K562 (cell line): ENCODE measurements around the gene SMIM7. TPM values are rescaled to one million over a fixed set of nuclear protein-coding genes. Genes with fewer than 3 reads are reported as not detected.
A peak's percentile ranks its signal among the peaks of the same experiment; 100 is the strongest.

Experiments
- ATF1 ChIP-seq, 2 experiments: fragments of 450-650 bp in 1 of 2; IDR thresholded peaks; 2 replicates each; pipeline ENCODE4 v1.6.1; 2016; ENCODE audit warnings: missing compliant biosample characterization in 1 of 2, missing genetic modification characterization in 1 of 2
- DPF2 ChIP-seq: fragments of 450-650 bp; IDR thresholded peaks from 2 replicates; pipeline ENCODE4 v1.6.1; 2016
- HNRNPLL ChIP-seq: fragments of 200-400 bp; formaldehyde crosslinking; IDR thresholded peaks from 2 replicates; pipeline ENCODE4 v1.6.1; 2017; ENCODE audit warnings: low read length, low read depth, mild to moderate bottlenecking; ENCODE audit not compliant: poor library complexity, severe bottlenecking
- KAT8 ChIP-seq: fragments of 450-650 bp; IDR thresholded peaks from 2 replicates; pipeline ENCODE4 v1.6.1; 2016; ENCODE audit warnings: low read depth, mild to moderate bottlenecking
- RBFOX2 ChIP-seq: fragments of 200-400 bp; formaldehyde crosslinking; IDR thresholded peaks from 2 replicates; pipeline ENCODE4 v1.6.1; 2017; ENCODE audit warnings: low read depth, mild to moderate bottlenecking, low read length, moderate library complexity
- TCFL5 ChIP-seq: fragments of 250-450 bp; sonication (Bioruptor Pico); conservative IDR thresholded peaks from 2 replicates; pipeline ENCODE4 v1.6.1; 2021; ENCODE audit warnings: mild to moderate bottlenecking, moderate library complexity, matching md5 sums
- ZBTB1 ChIP-seq: sonication (generic); formaldehyde crosslinking; IDR thresholded peaks from 2 replicates; pipeline ENCODE4 v1.8.1; 2023; ENCODE audit warnings: missing genetic modification reagents, low read depth, mild to moderate bottlenecking, borderline replicate concordance
- ZNF239 ChIP-seq: fragments of 250-450 bp; sonication (Bioruptor Pico); IDR thresholded peaks from 2 replicates; pipeline ENCODE4 v1.4.0; 2020; ENCODE audit warnings: mild to moderate bottlenecking
- ZNF589 ChIP-seq: fragments of 200-800 bp; sonication (Bioruptor generic); IDR thresholded peaks from 2 replicates; pipeline ENCODE4 v1.6.1; 2016; ENCODE audit warnings: low read depth, missing genetic modification characterization, missing compliant biosample characterization
- polyA plus RNA-seq, 8 experiments: library from polyadenylated mRNA; depleted of rRNA in 4 of 8; stranded (reverse) in 5 of 8; unstranded in 3 of 8; fragments of >200 nt; fragmentation: Nextera tagmentation in 2 of 8; fragmentation: Illumina TruSeq in 1 of 8; extraction: Ambion mirVana in 2 of 8; extraction: Trizol in 1 of 8; gene quantifications; 2 replicates each; pipeline versions ENCODE4 v1.2.1 to v1.2.3, GENCODE V29; 2011 to 2014; ENCODE audit warnings: inconsistent platforms in 1 of 8, missing spikeins in 1 of 8
- total RNA-seq, 7 experiments: library from RNA; depleted of rRNA in 6 of 7; stranded (reverse); fragments of >200 nt in 6 of 7; fragmentation: Illumina TruSeq in 2 of 7; extraction: Trizol in 2 of 7; gene quantifications; 2 replicates each; pipeline versions ENCODE4 v1.2.1 to v1.2.3, GENCODE V29; 2011 to 2021; ENCODE audit warnings: low replicate concordance in 1 of 7
- TF ChIP-seq, protein P1 (sequence below), 2 experiments: fragments of 450-650 bp; formaldehyde crosslinking in 1 of 2; IDR thresholded peaks; 2 replicates each; pipeline versions ENCODE4 v1.4.0 to v1.6.1; 2014 to 2020; ENCODE audit warnings: mild to moderate bottlenecking in 2 of 2, borderline replicate concordance in 1 of 2, low read depth in 1 of 2
- TF ChIP-seq, protein P2 (sequence below): fragments of 450-650 bp; IDR thresholded peaks from 2 replicates; pipeline ENCODE4 v1.6.1; 2018; ENCODE audit not compliant: partially characterized antibody
- TF ChIP-seq, protein P3 (sequence below): sonication (generic); formaldehyde crosslinking; IDR thresholded peaks from 2 replicates; pipeline ENCODE4 v1.9.0; 2022; ENCODE audit warnings: mild to moderate bottlenecking, missing genetic modification reagents

SMIM7 gene
- total and polyA plus RNA-seq, 9 of the 15 experiments (the other 6 are each of a cell fraction or from before 2014, with no cell fraction given): 55.3 to 265 (median 107) TPM

DNA sequence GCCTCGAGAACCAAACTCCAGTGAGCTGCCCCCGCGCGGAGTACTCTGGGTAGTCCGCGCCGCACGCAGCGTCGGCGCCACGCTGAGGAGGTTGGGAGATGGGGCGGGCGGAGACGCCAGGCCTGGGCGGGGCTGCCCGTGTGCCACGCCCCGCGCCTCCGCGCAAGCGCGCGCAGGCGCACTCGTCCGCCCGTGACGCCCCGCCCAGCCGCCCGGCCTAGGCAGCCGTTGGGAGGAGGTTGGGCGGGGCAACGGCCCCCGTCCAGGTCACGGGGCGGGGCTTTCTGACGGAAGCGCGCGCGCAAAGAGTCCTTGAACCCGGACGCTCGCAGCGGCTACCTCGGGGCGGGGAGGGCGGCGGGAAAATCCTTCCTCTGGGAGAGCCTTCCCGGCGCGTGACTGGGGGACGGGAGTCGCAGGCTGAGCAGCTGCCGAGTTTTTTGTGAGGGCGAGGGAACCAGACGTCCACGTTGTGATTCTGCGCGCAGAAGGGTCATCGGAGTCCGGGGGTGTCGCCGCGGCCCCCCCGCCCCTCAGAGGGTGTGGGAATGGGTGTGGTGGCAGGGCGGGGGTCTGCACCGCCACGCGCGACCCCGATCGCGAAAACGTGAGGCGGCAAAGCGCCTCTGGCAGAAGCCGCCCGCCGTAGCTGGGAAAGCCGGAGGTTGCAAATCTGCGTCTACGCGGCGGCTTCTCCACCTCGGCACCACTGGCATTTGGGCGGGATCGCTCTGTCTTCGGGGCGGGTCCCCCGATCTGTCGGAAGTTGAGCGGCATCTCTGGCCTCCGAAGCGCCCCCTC is 31.6 kb downstream of the SMIM7 start, which contains the start of gene MED26 (continued):
- TF ChIP-seq ATF1 (CRISPR knock-in tag; IDR thresholded peaks at IDR 0.05) (0 out of 2 replicates have a peak, but pooled peaks have one; percentile 28), ATF1 (tag; IDR thresholded peaks at IDR 0.05) (peak; percentile 83), RBFOX2 (peak; percentile 91), ZBTB1 (CRISPR knock-in tag) (no peak), DPF2 (peak; percentile 63), HNRNPLL (peak; percentile 33), ZNF589 (CRISPR knock-in tag) (no peak), TCFL5 (CRISPR knock-in tag) (no peak), ZNF239 (CRISPR knock-in tag) (no peak), KAT8 (no peak)
- TF ChIP-seq, protein P1, sequence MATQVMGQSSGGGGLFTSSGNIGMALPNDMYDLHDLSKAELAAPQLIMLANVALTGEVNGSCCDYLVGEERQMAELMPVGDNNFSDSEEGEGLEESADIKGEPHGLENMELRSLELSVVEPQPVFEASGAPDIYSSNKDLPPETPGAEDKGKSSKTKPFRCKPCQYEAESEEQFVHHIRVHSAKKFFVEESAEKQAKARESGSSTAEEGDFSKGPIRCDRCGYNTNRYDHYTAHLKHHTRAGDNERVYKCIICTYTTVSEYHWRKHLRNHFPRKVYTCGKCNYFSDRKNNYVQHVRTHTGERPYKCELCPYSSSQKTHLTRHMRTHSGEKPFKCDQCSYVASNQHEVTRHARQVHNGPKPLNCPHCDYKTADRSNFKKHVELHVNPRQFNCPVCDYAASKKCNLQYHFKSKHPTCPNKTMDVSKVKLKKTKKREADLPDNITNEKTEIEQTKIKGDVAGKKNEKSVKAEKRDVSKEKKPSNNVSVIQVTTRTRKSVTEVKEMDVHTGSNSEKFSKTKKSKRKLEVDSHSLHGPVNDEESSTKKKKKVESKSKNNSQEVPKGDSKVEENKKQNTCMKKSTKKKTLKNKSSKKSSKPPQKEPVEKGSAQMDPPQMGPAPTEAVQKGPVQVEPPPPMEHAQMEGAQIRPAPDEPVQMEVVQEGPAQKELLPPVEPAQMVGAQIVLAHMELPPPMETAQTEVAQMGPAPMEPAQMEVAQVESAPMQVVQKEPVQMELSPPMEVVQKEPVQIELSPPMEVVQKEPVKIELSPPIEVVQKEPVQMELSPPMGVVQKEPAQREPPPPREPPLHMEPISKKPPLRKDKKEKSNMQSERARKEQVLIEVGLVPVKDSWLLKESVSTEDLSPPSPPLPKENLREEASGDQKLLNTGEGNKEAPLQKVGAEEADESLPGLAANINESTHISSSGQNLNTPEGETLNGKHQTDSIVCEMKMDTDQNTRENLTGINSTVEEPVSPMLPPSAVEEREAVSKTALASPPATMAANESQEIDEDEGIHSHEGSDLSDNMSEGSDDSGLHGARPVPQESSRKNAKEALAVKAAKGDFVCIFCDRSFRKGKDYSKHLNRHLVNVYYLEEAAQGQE (IDR thresholded peaks at IDR 0.05; ENCODE audit: borderline replicate concordance): no peak
- TF ChIP-seq, protein P1 (CRISPR knock-in tag; IDR thresholded peaks at IDR 0.05; ENCODE audit: low read depth): peak; percentile 52; the same call in 1 of the 2 replicates
- TF ChIP-seq, protein P2, sequence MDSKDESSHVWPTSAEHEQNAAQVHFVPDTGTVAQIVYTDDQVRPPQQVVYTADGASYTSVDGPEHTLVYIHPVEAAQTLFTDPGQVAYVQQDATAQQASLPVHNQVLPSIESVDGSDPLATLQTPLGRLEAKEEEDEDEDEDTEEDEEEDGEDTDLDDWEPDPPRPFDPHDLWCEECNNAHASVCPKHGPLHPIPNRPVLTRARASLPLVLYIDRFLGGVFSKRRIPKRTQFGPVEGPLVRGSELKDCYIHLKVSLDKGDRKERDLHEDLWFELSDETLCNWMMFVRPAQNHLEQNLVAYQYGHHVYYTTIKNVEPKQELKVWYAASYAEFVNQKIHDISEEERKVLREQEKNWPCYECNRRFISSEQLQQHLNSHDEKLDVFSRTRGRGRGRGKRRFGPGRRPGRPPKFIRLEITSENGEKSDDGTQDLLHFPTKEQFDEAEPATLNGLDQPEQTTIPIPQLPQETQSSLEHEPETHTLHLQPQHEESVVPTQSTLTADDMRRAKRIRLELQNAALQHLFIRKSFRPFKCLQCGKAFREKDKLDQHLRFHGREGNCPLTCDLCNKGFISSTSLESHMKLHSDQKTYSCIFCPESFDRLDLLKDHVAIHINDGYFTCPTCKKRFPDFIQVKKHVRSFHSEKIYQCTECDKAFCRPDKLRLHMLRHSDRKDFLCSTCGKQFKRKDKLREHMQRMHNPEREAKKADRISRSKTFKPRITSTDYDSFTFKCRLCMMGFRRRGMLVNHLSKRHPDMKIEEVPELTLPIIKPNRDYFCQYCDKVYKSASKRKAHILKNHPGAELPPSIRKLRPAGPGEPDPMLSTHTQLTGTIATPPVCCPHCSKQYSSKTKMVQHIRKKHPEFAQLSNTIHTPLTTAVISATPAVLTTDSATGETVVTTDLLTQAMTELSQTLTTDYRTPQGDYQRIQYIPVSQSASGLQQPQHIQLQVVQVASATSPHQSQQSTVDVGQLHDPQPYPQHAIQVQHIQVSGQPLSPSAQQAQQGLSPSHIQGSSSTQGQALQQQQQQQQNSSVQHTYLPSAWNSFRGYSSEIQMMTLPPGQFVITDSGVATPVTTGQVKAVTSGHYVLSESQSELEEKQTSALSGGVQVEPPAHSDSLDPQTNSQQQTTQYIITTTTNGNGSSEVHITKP: peak; percentile 97
- TF ChIP-seq, protein P3, sequence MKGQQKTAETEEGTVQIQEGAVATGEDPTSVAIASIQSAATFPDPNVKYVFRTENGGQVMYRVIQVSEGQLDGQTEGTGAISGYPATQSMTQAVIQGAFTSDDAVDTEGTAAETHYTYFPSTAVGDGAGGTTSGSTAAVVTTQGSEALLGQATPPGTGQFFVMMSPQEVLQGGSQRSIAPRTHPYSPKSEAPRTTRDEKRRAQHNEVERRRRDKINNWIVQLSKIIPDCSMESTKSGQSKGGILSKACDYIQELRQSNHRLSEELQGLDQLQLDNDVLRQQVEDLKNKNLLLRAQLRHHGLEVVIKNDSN (CRISPR knock-in tag): peak; percentile 75
